Type B pancreatic cell (in vitro differentiated cells): ENCODE measurements around the gene PTPRCAP. TPM values are rescaled to one million over a fixed set of nuclear protein-coding genes. Genes with fewer than 3 reads are reported as not detected.

Source experiments
- DNase-seq: peaks from one replicate; pipeline ENCODE4 v3.0.0; 2021; ENCODE audit warnings: mixed read lengths; ENCODE audit not compliant: unreplicated experiment; ENCODE audit errors: extremely low spot score
- H3K27ac Mint-ChIP-seq: 2 replicates; pipeline ENCODE4 v1.8.0; 2021; ENCODE audit warnings: mild to moderate bottlenecking, mixed read lengths
- H3K27me3 Mint-ChIP-seq: 2 replicates; pipeline ENCODE4 v1.8.0; 2021; ENCODE audit warnings: mixed read lengths
- H3K36me3 Mint-ChIP-seq: 2 replicates; pipeline ENCODE4 v1.8.0; 2021; ENCODE audit warnings: mixed read lengths
- H3K4me1 Mint-ChIP-seq: one replicate; pipeline ENCODE4 v1.8.0; 2021; ENCODE audit warnings: mixed read lengths; ENCODE audit not compliant: unreplicated experiment
- H3K4me3 Mint-ChIP-seq: 2 replicates; pipeline ENCODE4 v1.8.0; 2021; ENCODE audit warnings: mild to moderate bottlenecking, mixed read lengths
- H3K9me3 Mint-ChIP-seq: 2 replicates; pipeline ENCODE4 v1.8.0; 2021; ENCODE audit warnings: mixed read lengths
- total RNA-seq: library from RNA; stranded (reverse); gene quantifications from 2 replicates; pipeline ENCODE4 v1.2.1, GENCODE V29; 2021; ENCODE audit warnings: low replicate concordance
- TF ChIP-seq, protein P1 (sequence below): fragments of 200-600 bp; sonication (generic); conservative IDR thresholded peaks from 2 replicates; pipeline ENCODE4 v1.5.0; 2021; ENCODE audit warnings: antibody characterized with exemption, mild to moderate bottlenecking

Gene PTPRCAP
- total RNA-seq, 1 donor from 2014 or later: 2.0 TPM

DNA sequence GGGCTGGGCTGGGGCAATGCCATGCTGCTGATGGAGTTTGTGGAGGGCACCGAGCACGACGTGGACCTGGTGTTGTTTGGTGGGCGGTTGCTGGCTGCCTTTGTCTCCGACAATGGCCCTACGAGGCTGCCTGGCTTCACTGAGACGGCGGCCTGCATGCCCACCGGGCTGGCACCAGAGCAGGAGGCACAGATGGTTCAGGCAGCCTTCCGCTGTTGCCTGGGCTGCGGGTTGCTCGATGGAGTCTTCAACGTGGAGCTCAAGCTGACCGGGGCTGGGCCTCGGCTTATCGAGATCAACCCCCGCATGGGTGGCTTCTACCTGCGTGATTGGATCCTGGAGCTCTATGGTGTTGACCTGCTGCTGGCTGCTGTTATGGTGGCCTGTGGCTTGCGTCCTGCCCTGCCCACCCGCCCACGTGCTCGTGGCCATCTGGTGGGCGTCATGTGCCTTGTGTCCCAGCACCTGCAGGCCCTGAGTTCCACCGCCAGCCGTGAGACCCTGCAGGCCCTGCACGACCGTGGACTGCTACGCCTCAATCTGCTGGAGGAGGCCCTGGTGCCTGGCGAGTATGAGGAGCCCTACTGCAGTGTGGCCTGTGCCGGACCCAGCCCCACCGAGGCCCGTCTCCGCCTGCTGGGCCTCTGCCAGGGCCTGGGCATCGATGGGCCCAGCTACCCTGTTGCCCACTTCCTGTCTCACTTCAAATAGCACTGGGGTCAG, 13.4 kb downstream of the PTPRCAP start:
- H3K27me3 Mint-ChIP-seq: no peaks in the 10 kb centered on the region
- H3K9me3 Mint-ChIP-seq: no peaks in the 10 kb centered on the region
- H3K4me1 Mint-ChIP-seq: peaks cover 12% of the 10 kb centered on the region
- no peaks in the 10 kb centered on the region for H3K36me3 Mint-ChIP-seq
- H3K27ac Mint-ChIP-seq: no peak overlapping the region
- no peak for DNase-seq
- TF ChIP-seq, protein P1, sequence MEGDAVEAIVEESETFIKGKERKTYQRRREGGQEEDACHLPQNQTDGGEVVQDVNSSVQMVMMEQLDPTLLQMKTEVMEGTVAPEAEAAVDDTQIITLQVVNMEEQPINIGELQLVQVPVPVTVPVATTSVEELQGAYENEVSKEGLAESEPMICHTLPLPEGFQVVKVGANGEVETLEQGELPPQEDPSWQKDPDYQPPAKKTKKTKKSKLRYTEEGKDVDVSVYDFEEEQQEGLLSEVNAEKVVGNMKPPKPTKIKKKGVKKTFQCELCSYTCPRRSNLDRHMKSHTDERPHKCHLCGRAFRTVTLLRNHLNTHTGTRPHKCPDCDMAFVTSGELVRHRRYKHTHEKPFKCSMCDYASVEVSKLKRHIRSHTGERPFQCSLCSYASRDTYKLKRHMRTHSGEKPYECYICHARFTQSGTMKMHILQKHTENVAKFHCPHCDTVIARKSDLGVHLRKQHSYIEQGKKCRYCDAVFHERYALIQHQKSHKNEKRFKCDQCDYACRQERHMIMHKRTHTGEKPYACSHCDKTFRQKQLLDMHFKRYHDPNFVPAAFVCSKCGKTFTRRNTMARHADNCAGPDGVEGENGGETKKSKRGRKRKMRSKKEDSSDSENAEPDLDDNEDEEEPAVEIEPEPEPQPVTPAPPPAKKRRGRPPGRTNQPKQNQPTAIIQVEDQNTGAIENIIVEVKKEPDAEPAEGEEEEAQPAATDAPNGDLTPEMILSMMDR: no peak
- no peak overlapping the region for H3K4me3 Mint-ChIP-seq

DNA sequence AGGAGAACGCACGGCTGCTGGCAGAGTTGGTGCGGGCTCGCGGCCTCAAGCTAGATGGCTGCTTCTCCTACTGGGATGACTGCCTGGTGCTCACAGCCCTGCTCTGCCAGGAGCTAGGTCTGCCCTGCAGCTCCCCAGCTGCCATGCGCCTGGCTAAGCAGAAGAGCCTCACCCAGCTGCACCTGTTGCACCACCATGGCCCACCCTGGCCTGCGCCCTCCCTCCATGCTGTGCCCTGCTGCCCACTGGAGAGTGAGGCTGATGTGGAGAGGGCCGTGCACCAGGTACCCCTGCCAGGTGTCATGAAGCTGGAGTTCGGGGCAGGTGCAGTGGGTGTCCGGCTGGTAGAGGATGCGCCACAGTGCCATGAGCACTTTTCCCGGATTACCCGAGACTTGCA, 14.0 kb downstream of the PTPRCAP start:
- H3K9me3 Mint-ChIP-seq: no peaks in the 10 kb centered on the region
- TF ChIP-seq, protein P1: no peak
- peaks cover 12% of the 10 kb centered on the region for H3K4me1 Mint-ChIP-seq
- H3K27me3 Mint-ChIP-seq: no peaks in the 10 kb centered on the region
- H3K4me3 Mint-ChIP-seq: no peak overlapping the region
- no peaks in the 10 kb centered on the region for H3K36me3 Mint-ChIP-seq
- no peak for DNase-seq
- no peak overlapping the region for H3K27ac Mint-ChIP-seq

DNA sequence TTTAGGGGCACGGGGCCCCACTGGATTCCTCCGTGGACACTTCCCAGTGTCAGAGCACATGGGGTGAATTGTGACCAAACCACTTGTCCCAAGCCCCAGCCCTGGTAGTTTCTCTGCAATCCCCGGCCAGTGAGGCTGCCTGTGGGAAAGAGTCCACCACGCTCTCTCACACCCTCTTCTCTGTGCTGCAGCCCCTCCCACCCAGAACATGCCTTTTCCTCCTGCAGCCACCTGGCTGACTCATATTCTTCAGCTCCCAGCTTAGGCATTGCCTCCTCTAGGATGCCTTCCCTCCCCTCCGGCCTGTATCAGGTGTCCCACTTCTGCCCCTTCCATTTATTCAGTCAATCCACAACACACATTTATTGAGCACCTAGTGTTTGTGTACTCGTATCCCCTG, 14.6 kb downstream of the PTPRCAP start:
- H3K4me3 Mint-ChIP-seq: peak overlapping the region; percentile 66

DNA sequence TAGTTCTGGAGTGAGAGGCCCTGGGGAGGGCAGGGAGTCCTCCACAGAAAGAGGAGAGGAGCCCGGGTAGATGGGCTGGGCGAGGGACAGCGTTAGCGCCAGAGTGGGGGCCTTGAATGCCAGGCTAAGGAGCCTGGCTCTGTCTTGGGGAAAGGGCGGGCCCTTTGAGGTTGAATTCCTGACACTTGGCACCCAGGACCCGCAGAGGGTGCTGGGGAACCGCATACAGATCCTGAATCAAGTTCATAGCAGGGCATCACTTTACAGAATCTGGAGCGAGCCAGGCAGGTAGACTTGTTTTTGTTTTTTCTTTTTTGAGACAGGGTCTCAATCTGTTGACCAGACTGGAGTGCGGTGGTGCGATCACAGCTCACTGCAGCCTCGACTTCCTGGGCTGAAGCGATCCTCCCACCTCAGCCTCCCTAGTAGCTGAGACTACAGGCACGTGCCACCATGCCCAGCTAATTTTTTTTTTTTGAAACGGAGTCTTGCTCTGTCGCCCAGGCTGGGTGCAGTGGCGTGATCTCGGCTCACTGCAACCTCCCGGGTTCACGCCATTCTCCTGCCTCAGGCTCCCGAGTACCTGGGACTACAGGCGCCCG, 16.0 kb downstream of the PTPRCAP start:
- Mint-ChIP-seq H3K9me3 (no peaks in the 10 kb centered on the region), H3K4me3 (peak overlapping the region; percentile 81), H3K4me1 (peaks cover 8% of the 10 kb centered on the region), H3K27me3 (peaks cover 7% of the 10 kb centered on the region), H3K27ac (peak overlapping the region; percentile 82), H3K36me3 (no peaks in the 10 kb centered on the region)
- no peak for DNase-seq
- TF ChIP-seq, protein P1: no peak

More for the DNA sequence above, 14.6 kb downstream of the PTPRCAP start:
- H3K27ac Mint-ChIP-seq: peak overlapping the region; percentile 87
- H3K4me1 Mint-ChIP-seq: peaks cover 8% of the 10 kb centered on the region
- H3K27me3 Mint-ChIP-seq: no peaks in the 10 kb centered on the region
- TF ChIP-seq, protein P1: no peak
- no peak for DNase-seq
- no peaks in the 10 kb centered on the region for H3K9me3 Mint-ChIP-seq
- H3K36me3 Mint-ChIP-seq: no peaks in the 10 kb centered on the region

DNA sequence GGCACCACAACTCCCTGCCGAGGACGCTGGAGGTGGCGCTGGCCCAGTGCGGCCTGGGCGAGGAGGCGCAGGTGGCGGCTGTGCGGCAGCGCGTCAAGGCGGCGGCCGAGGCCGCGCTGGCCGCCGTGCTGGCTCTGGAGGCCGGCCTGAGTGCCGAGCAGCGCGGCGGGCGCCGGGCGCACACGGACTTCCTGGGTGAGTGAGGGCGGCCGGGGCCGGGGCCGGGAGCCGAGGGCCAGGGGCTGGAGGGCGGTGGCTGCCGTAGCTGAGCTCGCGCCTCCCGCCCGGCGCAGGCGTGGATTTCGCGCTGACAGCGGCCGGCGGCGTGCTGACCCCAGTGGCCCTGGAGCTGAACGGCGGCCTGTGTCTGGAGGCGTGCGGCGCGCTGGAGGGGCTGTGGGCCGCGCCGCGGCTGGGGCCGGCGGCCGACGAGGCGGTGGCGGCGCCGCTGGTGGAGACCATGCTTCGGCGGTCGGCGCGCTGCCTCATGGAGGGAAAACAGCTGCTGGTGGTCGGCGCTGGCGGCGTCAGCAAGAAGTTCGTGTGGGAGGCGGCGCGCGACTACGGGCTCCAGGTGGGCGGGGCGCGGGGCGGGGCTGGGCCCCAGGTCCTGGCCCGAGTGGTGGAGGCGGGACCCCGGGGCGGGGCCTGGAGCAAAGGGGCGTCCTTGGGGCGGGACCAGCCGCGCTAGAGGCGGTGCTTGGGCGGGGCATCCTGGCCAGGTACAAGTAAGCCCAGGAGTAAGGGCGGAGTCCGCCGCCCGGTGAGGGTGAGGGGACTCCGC, 16.6 kb downstream of the PTPRCAP start:
- peak; percentile 99 for DNase-seq
- no peaks in the 10 kb centered on the region for H3K36me3 Mint-ChIP-seq
- peak overlapping the region; percentile 81 for H3K4me3 Mint-ChIP-seq
- TF ChIP-seq, protein P1: peak; percentile 19
- H3K4me1 Mint-ChIP-seq: peaks cover 13% of the 10 kb centered on the region
- peaks cover 14% of the 10 kb centered on the region for H3K27me3 Mint-ChIP-seq
- peak overlapping the region; percentile 82 for H3K27ac Mint-ChIP-seq
- no peaks in the 10 kb centered on the region for H3K9me3 Mint-ChIP-seq
